Heart left ventricle (tissue), 13 donors: ENCODE measurements around the gene C4orf51.

ENCODE experiments used
- CTCF ChIP-seq, 12 donors: fragments of 200-600 bp; sonication (generic) in 4 of 12; IDR thresholded peaks; one replicate each; pipeline versions ENCODE4 v1.5.0 to v1.8.0; 2018 to 2022; ENCODE audit warnings: antibody characterized with exemption in 12 of 12, mild to moderate bottlenecking in 5 of 12
- POLR2A ChIP-seq, 2 donors: fragments of 450-650 bp; IDR thresholded peaks; one replicate each; pipeline ENCODE4 v1.6.1; 2017; ENCODE audit warnings: antibody characterized with exemption in 2 of 2, mild to moderate bottlenecking in 2 of 2, moderate library complexity in 2 of 2
- donor health status: ischemic (EF 13 %, LVEDD 7.1; RV severe dilation, severe dysfunction).
- donor health status: DM: no; HTN: yes; CAD: no.
- donor health status: DM: no; HTN: no; CAD: no.
- donor health status: ischemic (EF 25% LVEDD 6.9; RV normal size, moderate dysfunction).
- donor health status: ischemic (EF 25% LVEDD 5.7; RV mildly dilated, moderate dysfunction).
- donor health status: ischemic (EF 35%, LVEDD 5.7; RV mildly dilated, moderate dysfunction).
- donor health status: nonischemic (EF 11% LVEDD 7.7; RV severe dilation, severe dysfunction).
- donor health status: DM: yes; HTN: yes; CAD: no.
- donor health status: PGD.
- donor health status: ischemic (EF 29% LVEDD 5.4; RV normal size, mild dysfunction).
- donor health status: nonischemic (EF 23%, LVEDD 6.1; RV moderate dilation, normal function).

GRCh38 chr4:145716661-145717200 is 36.8 kb downstream of the C4orf51 start:
- TF ChIP-seq CTCF (IDR thresholded peaks at IDR 0.05) (no peak), POLR2A (IDR thresholded peaks at IDR 0.05) (no peak)
